GM18505 (cell line): ENCODE data around the gene NKX2-2.

ENCODE experiments used
- ATAC-seq: cut with Tn5 transposase; IDR thresholded peaks from one replicate; pipeline ENCODE4 v1.9.1; 2021; ENCODE audit not compliant: unreplicated experiment
- POLR2A ChIP-seq: IDR thresholded peaks from 4 replicates; pipeline ENCODE4 v1.6.1; 2011; ENCODE audit warnings: borderline replicate concordance; ENCODE audit not compliant: insufficient read depth, insufficient read length; ENCODE audit errors: extremely low read depth

The NKX2-2 gene

DNA sequence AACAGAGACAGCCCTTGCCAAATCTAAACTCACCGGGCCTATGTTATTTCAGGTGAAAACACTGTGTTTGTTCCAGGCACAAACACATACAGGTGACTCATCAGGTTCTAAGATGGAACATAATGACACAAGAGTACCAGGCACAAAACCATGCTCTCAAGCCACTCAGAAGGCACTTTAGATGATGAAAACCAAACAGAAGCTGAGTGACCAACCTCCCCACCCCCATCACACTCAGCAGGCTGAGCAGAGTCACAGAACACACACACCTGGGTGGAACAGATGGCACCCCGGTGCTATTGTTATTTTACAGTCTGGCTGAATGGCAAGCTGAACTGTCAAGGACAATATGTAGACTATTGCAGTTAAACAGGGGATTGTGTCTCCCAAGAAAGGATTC lies 20.6 kb upstream of the NKX2-2 start:
- no peak for TF ChIP-seq POLR2A
- ATAC-seq = no peak

- no peak for ATAC-seq
- TF ChIP-seq POLR2A = no peak
Measured at GRCh38 chr20:21529863-21530262, 16.0 kb upstream of the NKX2-2 start.

DNA sequence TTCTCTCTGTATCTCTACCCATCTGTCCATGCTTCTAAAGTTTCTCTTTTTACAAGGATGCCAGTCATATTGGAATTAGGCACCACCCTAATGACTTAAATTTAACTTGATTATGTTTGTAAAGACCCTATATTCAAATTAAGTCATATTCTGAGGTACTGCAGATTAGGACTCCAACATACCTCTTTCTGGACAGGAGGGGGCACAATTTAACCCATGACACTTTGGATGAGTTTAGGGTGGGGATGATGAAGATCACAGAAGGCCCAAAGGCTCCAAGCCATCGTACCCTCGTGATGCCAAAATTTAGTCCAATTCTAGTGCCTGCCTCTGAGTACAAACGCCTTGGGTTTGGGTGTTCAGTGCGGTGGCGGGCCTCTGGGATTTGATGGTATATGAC lies 15.0 kb upstream of the NKX2-2 start:
- ATAC-seq = no peak
- TF ChIP-seq POLR2A = no peak

DNA sequence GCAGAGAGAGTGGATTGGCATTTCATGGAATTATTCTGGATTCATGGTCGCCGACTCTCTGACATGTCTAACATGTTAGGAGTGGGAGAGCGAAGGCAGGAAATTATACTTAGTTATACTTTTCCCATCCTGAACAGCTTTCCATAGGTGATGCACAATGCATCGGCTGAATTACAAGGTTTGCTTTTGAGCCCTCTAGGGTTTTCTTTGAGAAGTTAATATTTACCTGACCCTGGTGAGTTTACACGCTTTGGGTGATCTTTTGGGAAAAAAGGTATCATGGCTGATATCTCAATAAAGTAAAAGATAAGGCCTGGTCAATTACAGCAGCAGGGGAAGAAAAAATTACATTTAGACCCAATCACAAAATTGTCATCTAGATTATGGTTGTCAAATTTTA lies 14.0 kb upstream of the NKX2-2 start:
- no peak for TF ChIP-seq POLR2A
- no peak for ATAC-seq

DNA sequence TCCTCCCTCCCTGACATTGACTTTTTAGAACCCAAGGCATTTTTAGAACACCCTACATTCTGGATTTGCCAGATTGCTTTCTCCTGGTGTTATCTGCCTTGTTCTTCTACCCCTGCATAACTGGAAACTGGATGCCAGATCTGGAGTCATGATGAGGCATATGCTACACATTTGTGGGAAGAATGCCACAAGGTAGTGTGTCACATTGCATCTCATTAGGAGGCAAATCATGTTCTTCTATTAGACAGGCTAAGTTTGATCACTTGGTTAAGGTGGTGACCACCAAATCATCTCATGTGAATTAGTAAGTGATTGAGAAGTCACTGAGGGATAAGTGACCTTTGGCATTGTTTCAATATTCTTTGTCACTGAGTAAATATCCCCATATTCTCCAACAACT lies 12.9 kb upstream of the NKX2-2 start:
- no peak for TF ChIP-seq POLR2A
- no peak for ATAC-seq

DNA sequence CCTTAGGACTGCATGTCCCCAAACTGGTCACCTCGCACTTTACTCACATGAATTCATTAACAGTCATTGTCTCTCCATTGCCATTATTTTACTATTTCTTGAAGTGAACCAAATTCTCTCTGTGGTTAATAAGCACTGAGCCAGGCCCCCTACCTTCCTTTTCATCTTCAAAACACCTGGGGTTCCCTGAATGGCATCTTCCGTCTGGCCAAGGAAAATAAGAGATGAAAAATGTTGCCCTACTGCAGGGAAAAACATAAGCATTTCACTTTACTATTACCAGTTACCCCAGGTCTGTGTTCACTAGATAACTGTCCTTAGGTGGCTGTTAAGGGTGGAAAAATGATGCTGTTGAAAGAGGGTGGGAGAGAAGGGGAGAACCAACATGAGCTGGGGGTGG lies 10.0 kb upstream of the NKX2-2 start:
- no peak for ATAC-seq
- no peak for TF ChIP-seq POLR2A

- no peak for ATAC-seq
- no peak for TF ChIP-seq POLR2A
Measured at GRCh38 chr20:21523281-21523868, 9.5 kb upstream of the NKX2-2 start.

- ATAC-seq = no peak
- no peak for TF ChIP-seq POLR2A
Measured at GRCh38 chr20:21522481-21523280, 8.8 kb upstream of the NKX2-2 start.

GRCh38 chr20:21521596-21522480 lies 8.0 kb upstream of the NKX2-2 start:
- no peak for ATAC-seq

DNA sequence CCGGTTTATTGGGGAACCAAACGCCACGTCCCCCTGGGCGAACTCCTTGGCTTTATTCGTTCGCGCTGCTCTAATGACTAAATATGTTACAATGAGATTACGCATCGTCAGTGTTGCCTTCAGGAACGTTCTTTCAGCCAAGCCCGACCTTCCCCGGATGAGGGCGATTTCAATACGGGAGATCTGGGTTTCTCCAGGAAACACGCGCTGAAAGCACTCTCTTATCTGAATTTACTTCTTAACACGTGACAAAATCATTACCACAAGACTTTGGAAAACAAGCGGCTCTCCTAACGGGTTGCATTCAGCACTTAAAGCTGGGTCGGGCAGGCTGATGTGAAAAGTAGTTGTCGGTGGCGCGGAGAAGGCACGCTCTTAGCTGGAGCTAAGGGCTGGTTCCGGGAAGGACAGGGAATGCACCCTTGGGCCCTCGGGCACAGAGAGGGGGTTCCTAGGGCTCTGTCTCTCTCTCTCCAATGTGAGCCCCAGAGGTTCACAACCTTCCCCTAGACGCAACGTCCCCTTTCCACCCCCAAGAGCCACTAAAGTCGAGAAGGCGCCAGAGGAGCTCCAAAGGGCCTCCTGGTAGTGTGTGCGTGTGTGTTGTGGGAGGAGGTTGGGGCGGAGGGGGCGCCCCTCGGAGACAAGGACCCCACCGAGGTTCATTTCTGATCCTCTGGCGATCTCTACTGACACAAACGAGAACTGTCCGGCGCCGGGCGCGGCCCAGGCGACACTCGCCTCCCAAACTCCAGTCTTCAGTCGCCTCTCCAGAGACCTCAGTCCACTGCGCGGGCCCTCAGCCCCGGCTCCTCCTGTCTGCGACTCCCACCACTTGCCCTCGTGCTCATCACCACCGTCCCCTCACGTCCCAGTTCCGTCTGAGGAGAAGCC lies 7.1 kb upstream of the NKX2-2 start:
- ATAC-seq = no peak
- no peak for TF ChIP-seq POLR2A

More at GRCh38 chr20:21521596-21522480, 8.0 kb upstream of the NKX2-2 start:
- no peak for TF ChIP-seq POLR2A

DNA sequence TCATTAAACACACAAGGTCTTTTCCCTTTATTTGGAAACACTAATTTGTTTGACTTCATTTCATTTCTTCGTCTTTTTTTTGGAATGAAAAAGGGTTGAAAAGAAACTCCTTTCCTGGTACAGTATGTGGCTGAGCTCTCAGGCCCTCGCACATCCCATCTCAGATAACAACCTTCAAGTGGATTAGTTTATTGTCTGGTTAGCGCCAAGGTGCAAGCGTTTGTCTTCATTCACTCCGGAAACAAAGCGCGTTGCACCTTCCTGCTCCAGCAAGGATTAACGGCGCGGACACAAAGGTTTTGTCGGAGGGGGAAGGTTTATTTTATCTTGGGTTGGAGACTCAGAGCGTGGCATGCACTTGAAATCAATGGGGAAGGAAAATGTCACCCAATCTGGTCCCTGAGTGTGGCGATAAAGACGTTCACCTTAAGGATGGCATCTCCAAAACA lies 5.3 kb upstream of the NKX2-2 start:
- no peak for TF ChIP-seq POLR2A
- no peak for ATAC-seq

DNA sequence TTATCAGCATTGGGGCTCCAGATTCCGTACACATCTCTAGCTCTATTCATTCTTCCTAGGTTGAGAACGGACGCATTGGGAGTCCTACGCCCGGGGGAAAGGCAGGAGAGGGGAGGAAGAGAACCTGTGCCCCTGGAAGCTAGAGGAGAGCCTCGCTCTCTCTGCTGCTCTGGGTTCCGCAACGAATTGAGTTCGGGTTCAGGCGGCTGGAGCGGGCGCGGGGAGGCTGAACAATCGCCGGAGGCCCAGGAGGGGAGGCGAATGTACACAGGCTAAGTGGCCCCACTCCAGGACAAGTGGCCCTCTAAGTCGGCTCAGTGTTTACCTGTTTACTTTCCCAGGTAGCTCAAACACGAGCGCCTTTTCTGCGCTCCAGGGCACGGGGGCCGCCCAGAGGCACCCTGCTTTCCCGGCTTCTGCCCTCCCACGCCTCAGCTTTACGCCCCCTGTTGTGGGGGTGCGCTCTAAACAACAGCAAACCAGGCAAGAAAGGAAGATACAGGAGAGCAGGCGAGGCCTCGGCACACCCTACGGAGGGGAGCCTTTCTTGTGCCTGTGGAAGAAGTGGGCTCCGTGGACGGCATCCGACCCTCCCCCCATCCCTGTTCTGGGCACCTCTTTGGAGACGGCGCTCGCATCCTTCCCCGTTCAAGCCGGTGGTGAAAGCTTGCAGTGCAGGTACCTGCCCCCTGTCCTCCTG lies 4.6 kb upstream of the NKX2-2 start:
- no peak for ATAC-seq
- TF ChIP-seq POLR2A = no peak
